Measurements from ENCODE around the gene FOSL1.

FOSL1 gene

GRCh38 chr11:65870706-65871681 lies 29.2 kb downstream of the FOSL1 start:
- DNase-seq (ENCODE audit: low read depth in 1 of 2, low spot score in 1 of 2) = peak in 1 of 2 experiments; percentile 68
- H3K27me3 ChIP-seq (ENCODE audit: insufficient read depth, poor library complexity, severe bottlenecking) = no peaks in the 10 kb centered on the region
- TF ChIP-seq CTCF (IDR thresholded peaks at IDR 0.05; ENCODE audit: insufficient read depth, low read length) (no peak), POLR2AphosphoS5 (IDR thresholded peaks at IDR 0.05; ENCODE audit: low read depth) (no peak), SPI1 (IDR thresholded peaks at IDR 0.05; ENCODE audit: borderline replicate concordance, low read depth) (no peak), REST (IDR thresholded peaks at IDR 0.05; ENCODE audit: insufficient replicate concordance, low read depth) (no peak), GABPA (IDR thresholded peaks at IDR 0.05; ENCODE audit: low read depth) (no peak)
- H3K27ac ChIP-seq (replicated peaks) = no peak overlapping the region
- no peak overlapping the region for H3K4me3 ChIP-seq (replicated peaks; ENCODE audit: insufficient read depth, low read length)

DNA sequence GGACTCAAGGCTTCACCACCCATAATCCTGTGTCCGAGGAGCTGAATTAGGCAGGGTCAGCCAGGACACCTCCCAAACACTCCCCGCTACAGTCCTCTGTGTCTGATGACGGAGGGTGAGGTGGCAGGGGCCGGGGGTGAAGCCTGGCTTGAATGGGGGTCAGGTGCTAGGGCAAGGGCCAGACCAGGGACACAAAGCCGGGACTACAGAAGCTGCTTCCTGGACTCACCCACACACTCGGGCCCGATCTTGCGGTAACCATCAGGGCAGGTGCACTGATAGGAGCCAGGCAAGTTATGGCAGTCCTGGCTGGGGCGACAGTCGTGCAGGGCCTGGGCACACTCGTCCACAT lies 29.9 kb downstream of the FOSL1 start:
- no peak for DNase-seq (ENCODE audit: low read depth in 1 of 2, low spot score in 1 of 2)
- TF ChIP-seq GABPA (IDR thresholded peaks at IDR 0.05; ENCODE audit: low read depth) = no peak
- TF ChIP-seq POLR2AphosphoS5 (IDR thresholded peaks at IDR 0.05; ENCODE audit: low read depth) = no peak; the same call in 1 of the 2 replicates
- no peak for TF ChIP-seq REST (IDR thresholded peaks at IDR 0.05; ENCODE audit: insufficient replicate concordance, low read depth)
- no peak for TF ChIP-seq CTCF (IDR thresholded peaks at IDR 0.05; ENCODE audit: insufficient read depth, low read length)
- no peak for TF ChIP-seq SPI1 (IDR thresholded peaks at IDR 0.05; ENCODE audit: borderline replicate concordance, low read depth)
- Histone ChIP-seq H3K27ac (replicated peaks) (no peak overlapping the region), H3K4me3 (replicated peaks; ENCODE audit: insufficient read depth, low read length) (no peak overlapping the region), H3K27me3 (ENCODE audit: insufficient read depth, poor library complexity, severe bottlenecking) (no peaks in the 10 kb centered on the region)

GRCh38 chr11:65869643-65870306 lies 30.4 kb downstream of the FOSL1 start:
- DNase-seq (ENCODE audit: low read depth in 1 of 2, low spot score in 1 of 2) = no peak
- TF ChIP-seq GABPA (IDR thresholded peaks at IDR 0.05; ENCODE audit: low read depth) = no peak
- TF ChIP-seq SPI1 (IDR thresholded peaks at IDR 0.05; ENCODE audit: borderline replicate concordance, low read depth) = no peak
- TF ChIP-seq REST (IDR thresholded peaks at IDR 0.05; ENCODE audit: insufficient replicate concordance, low read depth) = no peak
- TF ChIP-seq POLR2AphosphoS5 (IDR thresholded peaks at IDR 0.05; ENCODE audit: low read depth) = peak; percentile 24; the same call in 1 of the 2 replicates
- no peak for TF ChIP-seq CTCF (IDR thresholded peaks at IDR 0.05; ENCODE audit: insufficient read depth, low read length)
- H3K27me3 ChIP-seq (ENCODE audit: insufficient read depth, poor library complexity, severe bottlenecking) = no peaks in the 10 kb centered on the region
- H3K4me3 ChIP-seq (replicated peaks; ENCODE audit: insufficient read depth, low read length) = no peak overlapping the region
- no peak overlapping the region for H3K27ac ChIP-seq (replicated peaks)
